ENCODE measurements around the gene FIGNL2.
"Not testable (repeated sequence)": the region's sequence is repeated elsewhere in the genome, so short reads cannot be mapped to it uniquely, and the experiment has no call there.

The FIGNL2 gene

GRCh38 chr12:51836041-51836826 lies 12.3 kb downstream of the FIGNL2 start:
- peaks cover 60% of the 10 kb centered on the region for H3K27me3 Mint-ChIP-seq

GRCh38 chr12:51834411-51834810 lies 14.1 kb downstream of the FIGNL2 start:
- ATAC-seq, result no peak
- no peak overlapping the region for H3K4me3 Mint-ChIP-seq
- H3K27me3 Mint-ChIP-seq, result peaks cover 61% of the 10 kb centered on the region
- H3K9me3 Mint-ChIP-seq, result no peaks in the 10 kb centered on the region
- DNase-seq, result no peak
- H3K27ac Mint-ChIP-seq, result no peak overlapping the region
- H3K4me1 Mint-ChIP-seq, result peaks cover 19% of the 10 kb centered on the region

More at GRCh38 chr12:51836041-51836826, 12.3 kb downstream of the FIGNL2 start:
- no peak overlapping the region for H3K4me3 Mint-ChIP-seq
- ATAC-seq, result no peak
- no peak for DNase-seq
- no peaks in the 10 kb centered on the region for H3K9me3 Mint-ChIP-seq
- H3K27ac Mint-ChIP-seq, result no peak overlapping the region
- peaks cover 19% of the 10 kb centered on the region for H3K4me1 Mint-ChIP-seq

- no peaks in the 10 kb centered on the region for H3K9me3 Mint-ChIP-seq
- H3K4me3 Mint-ChIP-seq, result no peak overlapping the region
- H3K27ac Mint-ChIP-seq, result peak overlapping the region in 1 of 2 donors; percentile 27
- DNase-seq (no peak), ATAC-seq (no peak)
- H3K27me3 Mint-ChIP-seq, result peaks cover 57% of the 10 kb centered on the region
- H3K4me1 Mint-ChIP-seq, result peaks cover 20% of the 10 kb centered on the region
These were observed 14.9 kb downstream of the FIGNL2 start for GRCh38 chr12:51833448-51834227.

GRCh38 chr12:51832354-51833107 lies 16.0 kb downstream of the FIGNL2 start:
- Mint-ChIP-seq H3K4me1 (peaks cover 31% of the 10 kb centered on the region), H3K27me3 (peaks cover 52% of the 10 kb centered on the region), H3K27ac (peak overlapping the region in 1 of 2 donors; percentile 22), H3K4me3 (peak overlapping the region; percentile 17 to 36), H3K9me3 (no peaks in the 10 kb centered on the region)
- ATAC-seq, result no peak
- DNase-seq, result no peak

GRCh38 chr12:51831817-51832216 lies 16.7 kb downstream of the FIGNL2 start:
- not testable (repeated sequence) for DNase-seq, H3K27ac Mint-ChIP-seq, H3K4me3 Mint-ChIP-seq, H3K9me3 Mint-ChIP-seq, ATAC-seq
- Mint-ChIP-seq H3K4me1 (peaks cover 39% of the 10 kb centered on the region), H3K27me3 (peaks cover 48% of the 10 kb centered on the region)

- Mint-ChIP-seq H3K27me3 (peaks cover 48% of the 10 kb centered on the region), H3K27ac (no peak overlapping the region), H3K4me3 (no peak overlapping the region), H3K9me3 (no peaks in the 10 kb centered on the region), H3K4me1 (peaks cover 40% of the 10 kb centered on the region)
- no peak for DNase-seq
- no peak for ATAC-seq
These were observed 18.9 kb downstream of the FIGNL2 start for GRCh38 chr12:51829641-51830040.

GRCh38 chr12:51829011-51829481 lies 19.5 kb downstream of the FIGNL2 start:
- DNase-seq (no peak), ATAC-seq (no peak)
- Mint-ChIP-seq H3K4me1 (peaks cover 40% of the 10 kb centered on the region), H3K9me3 (no peaks in the 10 kb centered on the region), H3K27ac (peak overlapping the region in 1 of 2 donors; percentile 8), H3K27me3 (peaks cover 43% of the 10 kb centered on the region), H3K4me3 (no peak overlapping the region)

- peaks cover 34% of the 10 kb centered on the region for H3K27me3 Mint-ChIP-seq
- peak overlapping the region; percentile 59 to 65 for H3K27ac Mint-ChIP-seq
- H3K4me3 Mint-ChIP-seq, result peak overlapping the region; percentile 22 to 42
- H3K9me3 Mint-ChIP-seq, result no peaks in the 10 kb centered on the region
- H3K4me1 Mint-ChIP-seq, result peaks cover 40% of the 10 kb centered on the region
- ATAC-seq (peak; percentile 98), DNase-seq (peak; percentile 58 to 75)
These were observed 20.3 kb downstream of the FIGNL2 start for GRCh38 chr12:51827925-51828818.

- Mint-ChIP-seq H3K4me3 (no peak overlapping the region), H3K27me3 (peaks cover 21% of the 10 kb centered on the region), H3K4me1 (peaks cover 40% of the 10 kb centered on the region), H3K9me3 (no peaks in the 10 kb centered on the region), H3K27ac (no peak overlapping the region)
- ATAC-seq (no peak), DNase-seq (no peak)
These were observed 21.6 kb downstream of the FIGNL2 start for GRCh38 chr12:51826881-51827280.

GRCh38 chr12:51825216-51825615 lies 23.3 kb downstream of the FIGNL2 start:
- H3K27ac Mint-ChIP-seq, result no peak overlapping the region
- no peak overlapping the region for H3K4me3 Mint-ChIP-seq
- ATAC-seq (no peak), DNase-seq (no peak)
- H3K4me1 Mint-ChIP-seq, result peaks cover 42% of the 10 kb centered on the region
- peaks cover 9% of the 10 kb centered on the region for H3K27me3 Mint-ChIP-seq
- no peaks in the 10 kb centered on the region for H3K9me3 Mint-ChIP-seq

GRCh38 chr12:51823875-51824565 lies 24.5 kb downstream of the FIGNL2 start:
- no peak overlapping the region for H3K4me3 Mint-ChIP-seq
- H3K27me3 Mint-ChIP-seq, result no peaks in the 10 kb centered on the region
- no peaks in the 10 kb centered on the region for H3K9me3 Mint-ChIP-seq
- ATAC-seq (no peak), DNase-seq (no peak)
- H3K27ac Mint-ChIP-seq, result no peak overlapping the region
- peaks cover 50% of the 10 kb centered on the region for H3K4me1 Mint-ChIP-seq

GRCh38 chr12:51822956-51823355 lies 25.6 kb downstream of the FIGNL2 start:
- Mint-ChIP-seq H3K4me1 (peaks cover 41% of the 10 kb centered on the region), H3K9me3 (no peaks in the 10 kb centered on the region), H3K27me3 (no peaks in the 10 kb centered on the region), H3K4me3 (peak overlapping the region in 1 of 2 donors; percentile 34), H3K27ac (no peak overlapping the region)
- ATAC-seq, result no peak
- DNase-seq, result no peak

GRCh38 chr12:51822261-51822616 lies 26.3 kb downstream of the FIGNL2 start:
- Mint-ChIP-seq H3K27me3 (no peaks in the 10 kb centered on the region), H3K27ac (no peak overlapping the region), H3K4me3 (peak overlapping the region; percentile 66 to 78), H3K9me3 (no peaks in the 10 kb centered on the region), H3K4me1 (peaks cover 34% of the 10 kb centered on the region)
- ATAC-seq, result no peak
- DNase-seq, result no peak

Measured in stimulated activated naive CD8-positive, alpha-beta T cell treated with anti-CD3 and anti-CD28 coated beads, Interleukin-15, amount 100 ng/mL, for 72 hours (primary cell).